GM18907 (cell line): ENCODE measurements around the gene FRMD4B.

Experiments used
- ATAC-seq: cut with Tn5 transposase; IDR thresholded peaks from one replicate; pipeline ENCODE4 v1.9.1; 2021; ENCODE audit warnings: mild to moderate bottlenecking, moderate library complexity; ENCODE audit not compliant: unreplicated experiment

Gene FRMD4B

GRCh38 chr3:69210068-69210730 lies 175.7 kb downstream of the FRMD4B start:
- ATAC-seq: no peak

GRCh38 chr3:69209413-69209812 lies 176.5 kb downstream of the FRMD4B start:
- no peak for ATAC-seq

DNA sequence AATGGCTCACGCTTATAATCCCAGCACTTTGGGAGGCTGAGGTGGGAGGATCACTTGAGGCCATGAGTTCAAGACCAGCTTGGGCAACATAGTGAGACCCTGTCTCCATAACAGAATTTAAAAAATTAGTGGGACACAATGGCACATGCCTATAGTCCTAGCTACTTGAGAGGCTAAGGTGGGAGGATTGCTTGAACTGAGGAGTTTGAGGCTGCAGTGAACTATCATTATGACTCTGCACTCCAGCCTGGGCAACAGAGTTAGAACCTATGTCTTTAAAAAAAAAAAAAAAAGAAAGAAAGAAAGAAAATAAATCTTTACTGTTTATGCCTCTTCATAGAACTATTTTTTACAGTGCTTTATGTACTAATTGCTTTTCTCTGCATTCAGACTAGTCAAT lies 178.9 kb downstream of the FRMD4B start:
- ATAC-seq: no peak

DNA sequence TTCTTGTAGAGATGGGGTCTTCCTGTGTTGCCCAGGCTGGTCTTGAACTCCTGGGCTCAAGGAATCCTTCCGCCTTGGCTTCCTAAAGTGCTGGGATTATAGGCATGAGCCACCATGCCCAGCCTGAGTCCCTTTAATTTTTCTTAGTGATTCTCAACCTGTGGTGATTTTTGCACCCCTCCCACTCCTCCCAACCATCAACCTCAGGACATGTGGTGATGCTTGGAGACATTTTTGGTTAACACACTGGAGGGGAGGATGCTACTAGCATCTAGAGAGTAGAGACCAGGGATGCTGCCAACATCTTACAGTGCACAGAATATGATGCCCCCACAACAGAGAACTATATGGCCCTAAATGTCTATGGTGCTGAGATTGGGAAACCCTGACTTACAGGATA lies 180.5 kb downstream of the FRMD4B start:
- no peak for ATAC-seq

DNA sequence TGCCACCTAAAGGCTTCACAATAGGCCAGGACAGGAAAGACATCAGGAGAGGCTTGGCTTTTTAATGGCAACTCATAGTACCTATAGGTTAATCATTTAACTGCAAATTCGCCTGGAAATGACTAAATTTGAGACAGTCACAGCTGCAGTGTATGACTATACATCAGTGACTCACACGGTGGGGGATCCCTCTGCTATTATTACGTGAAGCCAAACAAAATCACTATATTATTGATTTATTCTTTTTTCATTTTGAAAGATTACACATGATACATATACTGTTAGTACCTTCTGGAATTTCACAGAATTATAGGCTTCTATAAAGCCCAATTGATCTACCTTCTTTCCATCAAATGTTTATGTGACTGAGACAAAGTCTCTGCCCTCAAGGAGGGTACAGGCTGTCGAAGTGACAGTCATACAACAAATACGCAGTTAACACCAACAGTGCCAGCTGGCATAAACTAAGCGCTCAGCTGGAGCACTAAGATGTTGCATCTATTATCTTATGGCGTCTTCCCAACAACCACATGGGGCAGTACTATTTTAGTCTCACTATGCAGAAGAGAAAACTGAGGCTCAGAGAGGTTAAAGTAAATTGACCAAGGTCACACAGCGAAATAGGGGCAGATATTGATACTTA lies 181.5 kb downstream of the FRMD4B start:
- ATAC-seq: peak; percentile 98

GRCh38 chr3:69203631-69204314 lies 182.1 kb downstream of the FRMD4B start:
- ATAC-seq: peak; percentile 31

GRCh38 chr3:69201658-69202057 lies 184.2 kb downstream of the FRMD4B start:
- no peak for ATAC-seq

DNA sequence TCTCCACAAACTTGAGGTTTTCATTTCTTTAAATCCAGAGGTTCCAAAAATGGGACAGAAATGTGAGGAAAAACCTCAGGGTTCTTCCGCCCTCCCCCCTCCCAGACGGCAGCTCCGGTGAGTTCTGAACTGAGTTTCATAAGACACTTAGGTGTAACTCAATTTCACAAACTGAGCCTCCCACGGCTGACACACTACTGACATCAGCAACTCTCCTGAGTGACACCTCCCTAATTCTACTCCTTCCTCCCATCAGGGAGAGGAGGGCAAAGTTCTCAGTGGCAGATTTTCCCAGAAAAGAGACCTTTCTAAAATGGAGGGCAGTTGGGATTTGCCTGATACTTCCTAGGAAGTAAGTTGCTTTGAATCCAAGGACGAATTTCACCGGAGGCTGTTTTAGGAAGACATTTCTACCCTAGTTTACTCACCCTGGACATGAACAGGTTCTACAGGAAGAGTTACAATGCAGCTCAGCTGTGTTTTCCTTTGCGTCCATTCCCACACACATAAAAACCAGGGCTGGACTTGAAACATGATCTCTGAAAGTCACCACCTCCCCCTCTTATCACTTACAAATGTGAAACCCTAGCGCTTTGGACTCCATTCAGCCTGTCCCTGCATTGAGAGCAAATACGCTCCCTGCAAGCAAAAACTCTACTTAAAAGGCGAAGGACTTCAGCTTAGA lies 185.4 kb downstream of the FRMD4B start:
- ATAC-seq: no peak

DNA sequence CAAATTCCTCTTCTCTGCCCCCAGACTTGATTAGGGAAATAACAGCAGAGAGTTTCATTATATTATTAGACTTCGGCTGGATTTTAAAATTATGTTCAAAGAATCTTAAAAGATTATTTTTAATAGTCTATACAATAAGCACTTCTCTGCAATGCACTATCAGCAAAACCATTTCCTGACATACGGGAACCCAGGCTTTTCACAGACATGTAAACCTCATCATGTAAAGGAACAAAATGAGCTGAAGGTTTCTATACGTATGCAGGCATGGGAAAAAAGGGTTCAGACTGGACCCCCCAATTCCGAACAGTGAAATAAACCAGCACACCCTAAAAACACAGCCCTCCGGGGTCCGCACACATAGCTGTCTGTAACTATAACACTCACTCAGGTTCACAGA lies 185.9 kb downstream of the FRMD4B start:
- ATAC-seq: no peak

DNA sequence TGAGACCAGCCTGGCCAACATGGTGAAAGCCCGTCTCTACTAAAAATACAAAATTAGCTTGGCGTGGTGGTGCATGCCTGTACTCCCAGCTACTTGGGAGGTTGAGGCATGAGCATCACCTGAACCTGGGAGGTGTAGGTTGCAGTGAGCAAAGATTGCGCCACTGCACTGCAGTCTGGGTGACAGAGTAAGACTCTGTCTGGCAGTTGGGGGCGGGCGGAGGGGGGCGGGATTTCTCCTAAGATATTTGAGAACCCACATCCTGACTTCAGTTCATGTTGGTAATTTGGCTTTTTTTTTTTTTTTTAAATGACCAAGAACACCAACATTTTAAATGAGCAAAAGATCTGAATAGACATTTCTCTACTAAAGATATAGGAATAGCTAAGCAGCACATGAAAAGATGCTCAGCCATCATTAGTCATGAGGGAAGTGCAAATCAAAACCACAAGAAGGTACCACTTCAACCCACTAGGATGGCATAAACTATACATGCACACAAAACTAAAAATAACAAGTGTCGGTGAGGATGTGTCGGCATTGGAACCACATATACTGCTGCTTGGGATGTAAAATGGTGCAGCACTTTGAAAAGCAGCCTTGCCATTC lies 187.9 kb downstream of the FRMD4B start:
- no peak for ATAC-seq

DNA sequence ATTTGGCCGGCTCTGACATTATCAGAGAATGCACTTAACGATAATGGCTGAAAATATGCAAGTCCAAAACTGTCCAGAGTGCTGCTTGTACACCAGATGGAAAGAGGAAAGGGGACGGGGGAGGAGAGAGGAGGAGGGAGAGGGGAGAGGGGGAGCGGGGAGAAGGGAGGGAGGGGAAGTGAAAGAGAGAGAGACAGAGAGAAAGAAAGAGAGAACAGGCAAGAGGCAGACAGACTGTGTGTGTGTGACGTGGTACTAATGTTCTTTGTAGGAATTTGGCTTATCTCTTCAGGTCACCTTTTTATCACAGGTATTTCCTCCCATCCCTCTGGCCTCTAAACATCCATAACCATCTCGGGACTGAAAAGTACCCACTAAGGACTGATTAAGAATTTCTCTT lies 188.4 kb downstream of the FRMD4B start:
- ATAC-seq: no peak

DNA sequence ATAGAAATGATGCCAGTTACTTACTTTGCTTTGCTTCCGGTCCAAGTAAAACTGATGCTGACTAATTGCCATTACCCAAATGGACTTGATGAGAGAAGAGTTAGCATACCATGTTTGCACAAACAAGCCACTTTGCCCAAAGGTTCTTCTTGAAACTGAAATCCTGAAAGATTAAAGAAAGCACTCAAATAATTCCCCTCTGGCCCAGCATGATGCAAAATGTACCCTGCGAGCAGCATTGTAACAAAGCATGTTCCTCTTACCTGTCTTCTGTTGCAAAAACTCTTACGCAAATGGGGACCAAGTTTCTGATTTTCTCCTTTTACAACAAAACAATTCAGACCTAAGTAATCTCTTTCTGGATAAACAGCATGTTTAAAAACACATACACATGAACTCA lies 189.0 kb downstream of the FRMD4B start:
- ATAC-seq: no peak

GRCh38 chr3:69194431-69195165 lies 191.3 kb downstream of the FRMD4B start:
- ATAC-seq: no peak

DNA sequence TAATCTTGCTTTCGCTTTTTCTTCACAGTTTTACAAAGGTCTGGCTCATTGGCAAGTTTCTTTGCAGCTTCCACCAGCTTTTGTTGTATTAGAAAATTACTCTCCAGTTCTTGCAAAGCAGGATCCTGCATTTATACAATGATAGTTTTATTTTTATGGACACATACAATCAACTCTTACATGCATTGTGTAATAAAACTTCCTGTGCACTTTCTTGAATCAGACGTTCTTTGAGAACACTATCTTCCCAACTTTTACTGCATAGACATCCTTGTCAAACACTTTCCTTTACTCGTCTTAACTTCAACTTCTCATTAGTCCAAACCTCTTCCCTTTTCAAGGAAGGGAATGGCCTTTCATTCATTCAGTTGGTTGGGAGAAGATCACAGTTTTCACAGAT lies 192.1 kb downstream of the FRMD4B start:
- ATAC-seq: no peak

DNA sequence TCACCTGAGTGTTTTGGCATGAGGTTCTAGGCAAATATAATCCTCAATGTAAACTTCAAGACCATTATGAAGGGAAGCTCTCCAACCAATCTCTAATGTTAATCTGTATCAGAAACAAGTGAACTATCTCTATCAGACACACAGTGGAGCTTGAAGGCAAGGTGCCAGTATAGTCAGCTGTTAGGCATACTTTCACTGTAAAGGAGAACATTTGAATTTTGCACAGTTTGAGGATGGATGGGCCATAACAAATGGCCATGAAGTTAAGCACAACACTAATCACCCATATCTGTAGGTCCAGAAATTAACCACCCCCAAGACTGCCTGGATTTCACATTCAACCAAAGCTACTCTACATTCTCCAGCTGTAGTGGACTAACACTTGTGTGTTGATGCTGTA lies 194.4 kb downstream of the FRMD4B start:
- ATAC-seq: no peak

GRCh38 chr3:69189487-69189886 lies 196.4 kb downstream of the FRMD4B start:
- peak; percentile 61 for ATAC-seq

GRCh38 chr3:69186575-69187093 lies 199.3 kb downstream of the FRMD4B start:
- ATAC-seq: no peak

DNA sequence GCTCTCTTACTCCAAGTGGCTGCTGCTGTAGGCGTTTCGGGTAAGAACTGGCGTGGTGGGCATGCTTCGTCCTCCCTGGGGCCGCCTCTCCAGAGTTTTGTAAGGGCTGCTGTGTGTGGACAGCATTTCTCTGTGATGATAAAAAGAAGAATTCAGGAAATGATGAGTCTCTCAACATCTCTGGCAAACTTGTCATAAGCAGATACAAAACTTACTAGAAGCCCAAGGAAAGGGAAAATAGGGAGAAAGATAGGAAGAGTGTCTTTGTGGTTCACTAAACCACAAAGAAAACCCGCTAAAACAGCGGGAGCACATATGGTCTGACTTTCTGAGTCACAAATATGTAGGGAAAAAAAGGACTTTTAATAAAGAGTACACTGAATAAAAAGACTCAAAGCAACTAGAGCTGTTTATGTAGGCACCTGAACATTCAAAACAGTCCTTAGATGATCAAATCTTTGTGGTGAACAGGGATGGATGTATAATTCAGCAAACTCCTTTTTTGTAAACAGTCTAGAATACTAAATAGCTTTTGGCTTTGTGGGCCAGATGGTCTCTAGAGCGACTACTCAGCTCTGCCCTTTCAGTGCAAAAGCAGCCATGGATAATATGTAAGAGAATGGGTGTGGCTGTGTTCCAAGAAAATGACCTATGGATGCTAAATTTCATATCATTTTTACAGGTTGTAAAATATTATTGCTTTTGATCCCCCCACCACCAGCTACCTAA lies 203.1 kb downstream of the FRMD4B start:
- no peak for ATAC-seq

- ATAC-seq: no peak
Observed at GRCh38 chr3:69181592-69182211, 204.2 kb downstream of the FRMD4B start.
